ENCODE results near the gene TBC1D4. TPM values are rescaled to one million over a fixed set of nuclear protein-coding genes. Genes with fewer than 3 reads are reported as not detected.

The TBC1D4 gene
- total RNA-seq, 2 donors from 2014 or later, result 27.6 to 56.1 TPM

GRCh38 chr13:75432811-75433244 is 49.1 kb downstream of the TBC1D4 start:
- TF ChIP-seq POLR2AphosphoS5 (IDR thresholded peaks at IDR 0.05), result no peak
- TF ChIP-seq, protein P1, sequence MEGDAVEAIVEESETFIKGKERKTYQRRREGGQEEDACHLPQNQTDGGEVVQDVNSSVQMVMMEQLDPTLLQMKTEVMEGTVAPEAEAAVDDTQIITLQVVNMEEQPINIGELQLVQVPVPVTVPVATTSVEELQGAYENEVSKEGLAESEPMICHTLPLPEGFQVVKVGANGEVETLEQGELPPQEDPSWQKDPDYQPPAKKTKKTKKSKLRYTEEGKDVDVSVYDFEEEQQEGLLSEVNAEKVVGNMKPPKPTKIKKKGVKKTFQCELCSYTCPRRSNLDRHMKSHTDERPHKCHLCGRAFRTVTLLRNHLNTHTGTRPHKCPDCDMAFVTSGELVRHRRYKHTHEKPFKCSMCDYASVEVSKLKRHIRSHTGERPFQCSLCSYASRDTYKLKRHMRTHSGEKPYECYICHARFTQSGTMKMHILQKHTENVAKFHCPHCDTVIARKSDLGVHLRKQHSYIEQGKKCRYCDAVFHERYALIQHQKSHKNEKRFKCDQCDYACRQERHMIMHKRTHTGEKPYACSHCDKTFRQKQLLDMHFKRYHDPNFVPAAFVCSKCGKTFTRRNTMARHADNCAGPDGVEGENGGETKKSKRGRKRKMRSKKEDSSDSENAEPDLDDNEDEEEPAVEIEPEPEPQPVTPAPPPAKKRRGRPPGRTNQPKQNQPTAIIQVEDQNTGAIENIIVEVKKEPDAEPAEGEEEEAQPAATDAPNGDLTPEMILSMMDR (IDR thresholded peaks at IDR 0.05), result no peak
- Histone ChIP-seq H3K36me3 (no peaks in the 10 kb centered on the region), H3K4me3 (no peak overlapping the region), H3K9me3 (no peaks in the 10 kb centered on the region), H3K4me1 (replicated peaks) (peaks cover 2% of the 10 kb centered on the region), H3K27me3 (replicated peaks; ENCODE audit: insufficient read depth) (no peaks in the 10 kb centered on the region), H3K27ac (no peak overlapping the region)
- intact Hi-C loops (cut with DNase I), result no loop called here
- WGBS, result 49% methylated on average over 5 of the region's 5 CpGs
- DNase-seq (ENCODE audit: low spot score), result no peak

DNA sequence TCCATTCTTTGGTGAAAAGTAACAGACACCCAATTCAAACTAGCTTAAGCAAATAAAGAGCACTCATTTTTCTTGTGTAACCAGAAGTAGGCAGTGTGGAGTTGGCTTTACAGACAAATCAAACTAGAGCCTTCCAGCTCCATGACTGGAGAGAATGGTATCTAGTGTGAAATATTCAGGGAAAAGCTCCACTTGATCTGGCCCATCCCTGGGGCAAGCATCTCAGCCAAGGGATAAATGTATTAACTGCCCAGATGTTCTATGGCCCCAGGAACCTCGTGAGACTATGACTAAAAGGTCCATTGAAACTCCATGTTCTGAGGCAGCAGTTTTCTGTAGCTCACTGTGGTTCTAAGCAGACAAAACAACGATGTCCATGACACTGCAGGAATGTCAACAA is 49.9 kb downstream of the TBC1D4 start:
- H3K27ac ChIP-seq, result no peak overlapping the region
- no peaks in the 10 kb centered on the region for H3K9me3 ChIP-seq
- no peaks in the 10 kb centered on the region for H3K36me3 ChIP-seq
- no peak for TF ChIP-seq POLR2AphosphoS5 (IDR thresholded peaks at IDR 0.05)
- TF ChIP-seq, protein P1 (IDR thresholded peaks at IDR 0.05), result no peak
- TF ChIP-seq POLR2A (IDR thresholded peaks at IDR 0.05), result no peak
- no peak overlapping the region for H3K4me3 ChIP-seq
- WGBS, result 56% methylated on average over 2 of the region's 2 CpGs
- H3K4me1 ChIP-seq (replicated peaks), result peaks cover 2% of the 10 kb centered on the region
- intact Hi-C loops (cut with DNase I), result no loop called here
- DNase-seq (ENCODE audit: low spot score), result no peak
- H3K27me3 ChIP-seq (replicated peaks; ENCODE audit: insufficient read depth), result no peaks in the 10 kb centered on the region

DNA sequence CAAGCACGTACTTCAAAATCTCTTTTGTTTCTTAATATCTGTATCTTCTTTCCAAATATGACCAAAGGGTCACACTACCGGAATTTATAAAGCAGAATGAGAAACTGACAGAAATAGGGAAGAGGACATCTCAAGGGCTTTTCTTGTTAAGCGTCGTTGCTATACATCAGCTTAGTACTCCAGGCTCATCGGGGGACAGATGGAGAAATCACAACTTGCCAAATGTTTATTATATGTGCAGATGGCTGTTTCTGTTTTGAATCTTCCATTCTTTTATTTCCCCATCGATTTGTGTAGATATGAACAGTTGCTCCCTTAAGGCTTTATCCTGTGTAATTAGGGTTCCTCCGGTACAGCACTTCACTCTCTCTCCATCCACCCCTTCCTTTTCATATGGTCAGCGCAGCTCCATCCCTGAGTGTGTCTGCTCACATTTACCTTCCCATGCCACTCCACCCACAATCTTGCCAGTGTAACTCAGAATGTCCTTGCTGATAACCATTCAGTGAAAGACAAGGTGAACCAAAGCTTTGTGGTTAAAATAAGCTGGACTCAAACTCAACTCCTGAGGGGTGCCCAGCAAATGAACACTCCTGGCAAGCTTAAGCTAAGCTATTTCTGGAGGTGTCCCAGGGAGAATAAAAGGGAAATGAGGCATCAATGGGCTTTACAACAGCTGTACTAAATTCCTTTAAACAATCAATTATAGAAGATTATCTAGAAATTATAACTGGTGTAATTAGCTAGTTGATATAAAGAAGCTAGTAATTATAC is 51.3 kb downstream of the TBC1D4 start:
- intact Hi-C loops (cut with DNase I), result no loop called here
- no peak for DNase-seq (ENCODE audit: low spot score)
- H3K9me3 ChIP-seq, result no peaks in the 10 kb centered on the region
- H3K4me3 ChIP-seq, result no peak overlapping the region
- H3K27ac ChIP-seq, result no peak overlapping the region
- WGBS, result 93% methylated on average over 8 of the region's 8 CpGs
- peaks cover 2% of the 10 kb centered on the region for H3K4me1 ChIP-seq (replicated peaks)
- H3K27me3 ChIP-seq (replicated peaks; ENCODE audit: insufficient read depth), result no peaks in the 10 kb centered on the region
- TF ChIP-seq POLR2A (IDR thresholded peaks at IDR 0.05), result no peak
- TF ChIP-seq, protein P1 (IDR thresholded peaks at IDR 0.05), result no peak
- no peak for TF ChIP-seq POLR2AphosphoS5 (IDR thresholded peaks at IDR 0.05)
- no peaks in the 10 kb centered on the region for H3K36me3 ChIP-seq

GRCh38 chr13:75426421-75426820 is 55.5 kb downstream of the TBC1D4 start:
- intact Hi-C loops (cut with DNase I), result no loop called here
- TF ChIP-seq, protein P1 (IDR thresholded peaks at IDR 0.05), result no peak
- TF ChIP-seq POLR2AphosphoS5 (IDR thresholded peaks at IDR 0.05), result no peak
- no peak for TF ChIP-seq POLR2A (IDR thresholded peaks at IDR 0.05)
- Histone ChIP-seq H3K4me1 (replicated peaks) (no peaks in the 10 kb centered on the region), H3K4me3 (no peak overlapping the region), H3K27ac (no peak overlapping the region), H3K9me3 (no peaks in the 10 kb centered on the region), H3K27me3 (replicated peaks; ENCODE audit: insufficient read depth) (no peaks in the 10 kb centered on the region), H3K36me3 (no peaks in the 10 kb centered on the region)
- DNase-seq (ENCODE audit: low spot score), result no peak

All from prostate gland (tissue), 2 donors.